SU-DHL-6 (cell line): Measurements from ENCODE around the gene TMEM74B.
"Not testable (repeated sequence)": the region's sequence is repeated elsewhere in the genome, so short reads cannot be mapped to it uniquely, and the experiment has no call there.

Experiments
- H2AFZ ChIP-seq: fragments of 200-600 bp; sonication (generic); 2 replicates; pipeline ENCODE4 v1.6.1; 2014; ENCODE audit warnings: low read depth, mild to moderate bottlenecking, moderate library complexity, mixed read lengths, antibody characterized with exemption, low read length; ENCODE audit not compliant: severe bottlenecking
- H3F3A ChIP-seq: fragments of 200-600 bp; shearing (Covaris generic); 2 replicates; pipeline ENCODE4 v1.6.0; 2016; ENCODE audit warnings: antibody characterized with exemption, mild to moderate bottlenecking; ENCODE audit not compliant: insufficient read depth
- H3K27ac ChIP-seq: fragments of 200-600 bp; sonication (generic); 2 replicates; pipeline ENCODE4 v1.5.1; 2016; ENCODE audit warnings: low read depth, mild to moderate bottlenecking, low read length, moderate library complexity, mixed read lengths
- H3K27me3 ChIP-seq: fragments of 200-600 bp; sonication (generic), shearing (Covaris generic); 2 replicates; pipeline ENCODE4 v1.6.0; 2014; ENCODE audit warnings: mild to moderate bottlenecking, low read length
- H3K36me3 ChIP-seq: fragments of 200-600 bp; sonication (generic); 2 replicates; pipeline ENCODE4 v1.6.1; 2014; ENCODE audit warnings: mild to moderate bottlenecking, low read length, mixed read lengths
- H3K4me2 ChIP-seq: fragments of 300-600, 200-600 bp; shearing (Covaris generic), sonication (generic); 2 replicates; pipeline ENCODE4 v1.6.0; 2014; ENCODE audit warnings: low read length, low read depth, mild to moderate bottlenecking; ENCODE audit not compliant: poor library complexity, severe bottlenecking
- H3K4me3 ChIP-seq: fragments of 200-600 bp; sonication (generic); 2 replicates; pipeline ENCODE4 v1.5.1; 2014; ENCODE audit warnings: antibody characterized with exemption, low read length, mild to moderate bottlenecking, mixed read lengths; ENCODE audit not compliant: insufficient read depth, poor library complexity, severe bottlenecking
- H3K79me2 ChIP-seq: fragments of 200-600 bp; sonication (generic); 2 replicates; pipeline ENCODE4 v1.6.1; 2014; ENCODE audit warnings: mild to moderate bottlenecking, low read length, moderate library complexity; ENCODE audit not compliant: insufficient read depth
- H3K9ac ChIP-seq: fragments of 200-600 bp; sonication (generic); 2 replicates; pipeline ENCODE4 v1.7.0; 2014; ENCODE audit warnings: mild to moderate bottlenecking, low read length
- H3K9me2 ChIP-seq: fragments of 200-600 bp; sonication (generic); replicated peaks from 2 replicates; pipeline ENCODE4 v1.6.1; 2014; ENCODE audit warnings: low read length; ENCODE audit not compliant: insufficient read depth
- H3K9me3 ChIP-seq: fragments of 200-600 bp; sonication (generic); 2 replicates; pipeline ENCODE4 v1.6.1; 2014; ENCODE audit warnings: low read length, mixed read lengths; ENCODE audit not compliant: insufficient read depth
- H4K20me1 ChIP-seq: fragments of 200-600 bp; sonication (generic); 2 replicates; pipeline ENCODE4 v1.6.1; 2014; ENCODE audit warnings: low read depth, mild to moderate bottlenecking, antibody characterized with exemption, low read length, moderate library complexity, mixed read lengths
- EZH2phosphoT487 ChIP-seq: fragments of 200-600 bp; sonication (generic), shearing (Covaris generic); conservative IDR thresholded peaks from 2 replicates; pipeline ENCODE4 v1.6.1; 2018; ENCODE audit warnings: mild to moderate bottlenecking, antibody characterized with exemption, low read length, moderate library complexity, mixed read lengths
- TF ChIP-seq, protein P1 (sequence below): fragments of 200-600 bp; sonication (generic); IDR thresholded peaks from one replicate; pipeline ENCODE4 v1.5.1; 2017; ENCODE audit warnings: antibody characterized with exemption, mild to moderate bottlenecking, low read length, moderate library complexity; ENCODE audit not compliant: insufficient read depth, poor library complexity, severe bottlenecking

TMEM74B gene

DNA sequence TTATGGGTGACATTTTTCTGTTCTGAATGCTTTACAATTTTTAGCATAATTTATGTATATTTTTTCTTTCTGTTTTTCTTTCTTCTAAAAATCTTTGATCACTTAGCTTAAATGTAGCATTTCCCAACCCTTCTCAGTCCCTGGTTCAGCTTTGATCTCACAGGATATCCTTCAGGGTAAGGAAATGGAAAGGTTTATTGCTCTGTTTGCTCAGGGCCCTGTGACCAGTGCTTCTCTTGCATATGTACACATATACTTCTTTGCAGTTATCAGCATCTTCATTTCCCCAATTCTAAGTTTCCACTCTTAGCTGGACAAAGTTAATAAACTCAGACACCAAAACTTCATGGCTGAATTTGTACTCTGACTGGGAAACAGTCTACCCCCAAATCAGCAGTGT, 30.6 kb downstream of the TMEM74B start:
- Histone ChIP-seq H3K9me3 (no peaks in the 10 kb centered on the region), H3F3A (no peaks in the 10 kb centered on the region), H3K27ac (no peak overlapping the region), H3K79me2 (no peaks in the 10 kb centered on the region), H3K36me3 (0 out of 2 replicates have a peak, but pooled peaks cover 3% of the 10 kb centered on the region), H3K9ac (no peak overlapping the region), H2AFZ (no peak overlapping the region), H3K4me2 (no peak overlapping the region), H3K4me3 (no peak overlapping the region), H3K27me3 (no peaks in the 10 kb centered on the region), H4K20me1 (no peaks in the 10 kb centered on the region), H3K9me2 (no peaks in the 10 kb centered on the region)
- TF ChIP-seq, protein P1, sequence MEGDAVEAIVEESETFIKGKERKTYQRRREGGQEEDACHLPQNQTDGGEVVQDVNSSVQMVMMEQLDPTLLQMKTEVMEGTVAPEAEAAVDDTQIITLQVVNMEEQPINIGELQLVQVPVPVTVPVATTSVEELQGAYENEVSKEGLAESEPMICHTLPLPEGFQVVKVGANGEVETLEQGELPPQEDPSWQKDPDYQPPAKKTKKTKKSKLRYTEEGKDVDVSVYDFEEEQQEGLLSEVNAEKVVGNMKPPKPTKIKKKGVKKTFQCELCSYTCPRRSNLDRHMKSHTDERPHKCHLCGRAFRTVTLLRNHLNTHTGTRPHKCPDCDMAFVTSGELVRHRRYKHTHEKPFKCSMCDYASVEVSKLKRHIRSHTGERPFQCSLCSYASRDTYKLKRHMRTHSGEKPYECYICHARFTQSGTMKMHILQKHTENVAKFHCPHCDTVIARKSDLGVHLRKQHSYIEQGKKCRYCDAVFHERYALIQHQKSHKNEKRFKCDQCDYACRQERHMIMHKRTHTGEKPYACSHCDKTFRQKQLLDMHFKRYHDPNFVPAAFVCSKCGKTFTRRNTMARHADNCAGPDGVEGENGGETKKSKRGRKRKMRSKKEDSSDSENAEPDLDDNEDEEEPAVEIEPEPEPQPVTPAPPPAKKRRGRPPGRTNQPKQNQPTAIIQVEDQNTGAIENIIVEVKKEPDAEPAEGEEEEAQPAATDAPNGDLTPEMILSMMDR: no peak
- TF ChIP-seq EZH2phosphoT487: no peak

DNA sequence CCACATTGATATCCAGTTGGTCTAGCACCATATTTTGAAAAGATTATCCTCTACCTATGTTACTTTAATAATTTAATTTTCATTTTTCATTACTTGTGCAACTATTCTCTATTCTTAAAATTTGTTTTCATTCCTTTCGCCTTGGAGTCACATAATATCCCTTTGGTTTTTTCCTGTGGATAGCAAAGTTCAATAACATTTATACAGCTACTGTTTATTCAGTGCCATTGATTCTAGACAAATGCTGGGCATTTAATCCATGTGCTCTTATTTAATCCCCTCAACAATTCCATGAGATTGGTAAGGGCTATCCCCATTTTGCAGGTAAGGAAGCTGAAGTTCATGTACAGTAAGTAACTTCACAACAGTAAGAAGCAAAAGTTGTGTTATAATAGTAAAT, 33.8 kb downstream of the TMEM74B start:
- Histone ChIP-seq H3K4me3 (no peak overlapping the region), H3K4me2 (no peak overlapping the region), H4K20me1 (no peaks in the 10 kb centered on the region), H3F3A (no peaks in the 10 kb centered on the region), H2AFZ (no peak overlapping the region), H3K9ac (no peak overlapping the region), H3K79me2 (no peaks in the 10 kb centered on the region), H3K27me3 (no peaks in the 10 kb centered on the region), H3K36me3 (0 out of 2 replicates have a peak, but pooled peaks cover 5% of the 10 kb centered on the region), H3K9me3 (no peaks in the 10 kb centered on the region), H3K27ac (no peak overlapping the region), H3K9me2 (no peaks in the 10 kb centered on the region)
- TF ChIP-seq, protein P1: no peak
- TF ChIP-seq EZH2phosphoT487: no peak

DNA sequence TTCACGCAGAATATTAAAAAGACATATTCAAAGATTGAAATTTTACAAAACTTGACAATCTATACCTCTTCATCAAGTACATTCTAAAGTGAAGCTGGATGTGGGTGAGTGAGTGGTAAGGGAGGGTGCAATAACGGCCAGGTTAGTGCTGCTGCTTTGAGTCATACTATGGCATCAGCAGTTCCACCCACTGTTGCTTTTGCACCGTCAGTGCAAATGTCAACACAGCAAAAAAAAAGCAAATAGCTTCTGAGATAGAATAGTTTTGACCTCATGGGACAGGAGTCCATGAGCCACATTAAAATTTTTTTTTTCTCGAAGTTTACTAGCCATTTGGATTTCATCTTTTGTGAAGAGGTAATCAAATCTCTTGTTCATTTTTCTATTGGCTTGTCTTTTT, 34.6 kb downstream of the TMEM74B start:
- 0 out of 2 replicates have a peak, but pooled peaks cover 5% of the 10 kb centered on the region for H3K36me3 ChIP-seq

GRCh38 chr20:1149812-1150211, 35.0 kb downstream of the TMEM74B start:
- not testable (repeated sequence) for H3F3A ChIP-seq, H3K27ac ChIP-seq, H3K4me2 ChIP-seq, H3K9me2 ChIP-seq, H4K20me1 ChIP-seq, H3K27me3 ChIP-seq, H2AFZ ChIP-seq, H3K4me3 ChIP-seq, H3K79me2 ChIP-seq, H3K9ac ChIP-seq, H3K9me3 ChIP-seq, H3K36me3 ChIP-seq

More for the DNA sequence above, 34.6 kb downstream of the TMEM74B start:
- TF ChIP-seq, protein P1: no peak
- TF ChIP-seq EZH2phosphoT487: no peak
- Histone ChIP-seq H2AFZ (no peak overlapping the region), H3K27ac (no peak overlapping the region), H3K9me3 (no peaks in the 10 kb centered on the region), H3K4me2 (no peak overlapping the region), H3K9me2 (no peaks in the 10 kb centered on the region), H3F3A (no peaks in the 10 kb centered on the region), H3K4me3 (no peak overlapping the region), H3K27me3 (no peaks in the 10 kb centered on the region), H3K79me2 (no peaks in the 10 kb centered on the region), H4K20me1 (no peaks in the 10 kb centered on the region), H3K9ac (no peak overlapping the region)
